K562 (cell line): ENCODE measurements around the gene ARHGAP9. TPM values are rescaled to one million over a fixed set of nuclear protein-coding genes. Genes with fewer than 3 reads are reported as not detected.

Source experiments
- BCOR ChIP-seq: fragments of 450-650 bp; IDR thresholded peaks from 2 replicates; pipeline ENCODE4 v1.6.1; 2016
- BRF2 ChIP-seq: IDR thresholded peaks from 3 replicates; pipeline ENCODE4 v1.6.1; 2011; ENCODE audit warnings: borderline replicate concordance, mild to moderate bottlenecking; ENCODE audit not compliant: insufficient read length, insufficient read depth
- CBX3 ChIP-seq, 2 experiments: IDR thresholded peaks; 1 replicate in 1 of 2; 2 replicates in 1 of 2; pipeline ENCODE4 v1.6.1; 2012; ENCODE audit warnings: inconsistent platforms in 2 of 2, low read length in 2 of 2, borderline replicate concordance in 1 of 2, control low read depth in 1 of 2
- CHD4 ChIP-seq: fragments of 200-600 bp; sonication (generic); IDR thresholded peaks from 3 replicates; pipeline ENCODE4 v1.6.1; 2012; ENCODE audit warnings: low read depth, mild to moderate bottlenecking, mixed read lengths, low read length, inconsistent platforms; ENCODE audit not compliant: insufficient read depth, insufficient replicate concordance, poor library complexity, severe bottlenecking
- CTBP1 ChIP-seq: fragments of 450-650 bp; IDR thresholded peaks from 2 replicates; pipeline ENCODE4 v1.6.1; 2016; ENCODE audit warnings: borderline replicate concordance
- DACH1 ChIP-seq: fragments of 450-650 bp; IDR thresholded peaks from 2 replicates; pipeline ENCODE4 v1.6.1; 2018; ENCODE audit not compliant: partially characterized antibody
- E2F3 ChIP-seq: fragments of 250-450 bp; sonication (Bioruptor Pico); IDR thresholded peaks from 2 replicates; pipeline ENCODE4 v1.4.0; 2020; ENCODE audit warnings: mild to moderate bottlenecking
- EGR1 ChIP-seq: fragments of 450-650 bp; conservative IDR thresholded peaks from 2 replicates; pipeline ENCODE4 v1.6.1; 2017; ENCODE audit warnings: mild to moderate bottlenecking
- ELF4 ChIP-seq: fragments of 450-650 bp; formaldehyde crosslinking; IDR thresholded peaks from 2 replicates; pipeline ENCODE4 v1.4.0; 2022; ENCODE audit warnings: missing genetic modification characterization
- HLTF ChIP-seq: fragments of 450-650 bp; IDR thresholded peaks from 2 replicates; pipeline ENCODE4 v1.6.1; 2016
- LARP7 ChIP-seq: fragments of 450-650 bp; IDR thresholded peaks from 2 replicates; pipeline ENCODE4 v1.6.1; 2016
- MED1 ChIP-seq: sonication (generic); formaldehyde crosslinking; IDR thresholded peaks from 2 replicates; pipeline ENCODE4 v1.8.1; 2023; ENCODE audit warnings: missing genetic modification reagents, borderline replicate concordance
- NCOR1 ChIP-seq: fragments of 450-650 bp; IDR thresholded peaks from 2 replicates; pipeline ENCODE4 v1.6.1; 2016; ENCODE audit warnings: mild to moderate bottlenecking, moderate library complexity
- POU5F1 ChIP-seq: fragments of 150-350 bp; IDR thresholded peaks from 2 replicates; pipeline ENCODE4 v1.6.1; 2014; ENCODE audit warnings: borderline replicate concordance, low read length, low read depth, mild to moderate bottlenecking; ENCODE audit not compliant: partially characterized antibody
- SP1 ChIP-seq: sonication (generic); formaldehyde crosslinking; IDR thresholded peaks from 2 replicates; pipeline ENCODE4 v1.8.1; 2022; ENCODE audit warnings: mild to moderate bottlenecking, missing genetic modification reagents
- TCF3 ChIP-seq: sonication (generic); formaldehyde crosslinking; IDR thresholded peaks from 2 replicates; pipeline ENCODE4 v1.4.0; 2020; ENCODE audit warnings: mild to moderate bottlenecking, missing genetic modification reagents
- ZBTB8A ChIP-seq: fragments of 450-650 bp; IDR thresholded peaks from 2 replicates; pipeline ENCODE4 v1.6.1; 2018; ENCODE audit warnings: mild to moderate bottlenecking, moderate library complexity; ENCODE audit not compliant: partially characterized antibody
- ZNF696 ChIP-seq: fragments of 250-450 bp; sonication (Bioruptor Pico); conservative IDR thresholded peaks from 2 replicates; pipeline ENCODE4 v1.4.0; 2020; ENCODE audit warnings: mild to moderate bottlenecking, moderate library complexity
- ZSCAN32 ChIP-seq: fragments of 450-650 bp; formaldehyde crosslinking; IDR thresholded peaks from 2 replicates; pipeline ENCODE4 v1.4.0; 2020; ENCODE audit warnings: mild to moderate bottlenecking, moderate library complexity
- polyA plus RNA-seq, 8 experiments: library from polyadenylated mRNA; depleted of rRNA in 4 of 8; stranded (reverse) in 5 of 8; unstranded in 3 of 8; fragments of >200 nt; fragmentation: Nextera tagmentation in 2 of 8; fragmentation: Illumina TruSeq in 1 of 8; extraction: Ambion mirVana in 2 of 8; extraction: Trizol in 1 of 8; gene quantifications; 2 replicates each; pipeline versions ENCODE4 v1.2.1 to v1.2.3, GENCODE V29; 2011 to 2014; ENCODE audit warnings: inconsistent platforms in 1 of 8, missing spikeins in 1 of 8
- total RNA-seq, 7 experiments: library from RNA; depleted of rRNA in 6 of 7; stranded (reverse); fragments of >200 nt in 6 of 7; fragmentation: Illumina TruSeq in 2 of 7; extraction: Trizol in 2 of 7; gene quantifications; 2 replicates each; pipeline versions ENCODE4 v1.2.1 to v1.2.3, GENCODE V29; 2011 to 2021; ENCODE audit warnings: low replicate concordance in 1 of 7
- TF ChIP-seq, protein P1 (sequence below), 2 experiments: fragments of 450-650 bp in 1 of 2; sonication (generic) in 1 of 2; formaldehyde crosslinking in 1 of 2; IDR thresholded peaks; 2 replicates each; pipeline versions ENCODE4 v1.7.1 to v1.9.0; 2016 to 2022; ENCODE audit warnings: inconsistent platforms in 1 of 2, mild to moderate bottlenecking in 1 of 2, missing genetic modification reagents in 1 of 2

The ARHGAP9 gene
- total and polyA plus RNA-seq, 9 of the 15 experiments (the other 6 are each of a cell fraction or from before 2014, with no cell fraction given): 1.5 to 10.2 (median 5.1) TPM

GRCh38 chr12:57452937-57453509, 26.6 kb downstream of the ARHGAP9 start (continued):
- TF ChIP-seq ZSCAN32 (CRISPR knock-in tag) (no peak), BRF2 (no peak), MED1 (CRISPR knock-in tag) (no peak), LARP7 (no peak), EGR1 (no peak), HLTF (no peak), ZBTB8A (no peak), CHD4 (no peak), SP1 (peak; percentile 37; the same call in 1 of the 2 replicates), TCF3 (CRISPR knock-in tag) (0 out of 2 replicates have a peak, but pooled peaks have one; percentile 4), E2F3 (CRISPR knock-in tag) (no peak), CTBP1 (no peak; the same call in 1 of the 2 replicates), BCOR (no peak), NCOR1 (no peak), CBX3 (IDR thresholded peaks at IDR 0.05; ENCODE audit: borderline replicate concordance in 1 of 2, low read length in 2 of 2) (no peak), ZNF696 (CRISPR knock-in tag) (no peak), ELF4 (CRISPR knock-in tag) (no peak), POU5F1 (no peak), DACH1 (peak; percentile 51)
- TF ChIP-seq, protein P1, sequence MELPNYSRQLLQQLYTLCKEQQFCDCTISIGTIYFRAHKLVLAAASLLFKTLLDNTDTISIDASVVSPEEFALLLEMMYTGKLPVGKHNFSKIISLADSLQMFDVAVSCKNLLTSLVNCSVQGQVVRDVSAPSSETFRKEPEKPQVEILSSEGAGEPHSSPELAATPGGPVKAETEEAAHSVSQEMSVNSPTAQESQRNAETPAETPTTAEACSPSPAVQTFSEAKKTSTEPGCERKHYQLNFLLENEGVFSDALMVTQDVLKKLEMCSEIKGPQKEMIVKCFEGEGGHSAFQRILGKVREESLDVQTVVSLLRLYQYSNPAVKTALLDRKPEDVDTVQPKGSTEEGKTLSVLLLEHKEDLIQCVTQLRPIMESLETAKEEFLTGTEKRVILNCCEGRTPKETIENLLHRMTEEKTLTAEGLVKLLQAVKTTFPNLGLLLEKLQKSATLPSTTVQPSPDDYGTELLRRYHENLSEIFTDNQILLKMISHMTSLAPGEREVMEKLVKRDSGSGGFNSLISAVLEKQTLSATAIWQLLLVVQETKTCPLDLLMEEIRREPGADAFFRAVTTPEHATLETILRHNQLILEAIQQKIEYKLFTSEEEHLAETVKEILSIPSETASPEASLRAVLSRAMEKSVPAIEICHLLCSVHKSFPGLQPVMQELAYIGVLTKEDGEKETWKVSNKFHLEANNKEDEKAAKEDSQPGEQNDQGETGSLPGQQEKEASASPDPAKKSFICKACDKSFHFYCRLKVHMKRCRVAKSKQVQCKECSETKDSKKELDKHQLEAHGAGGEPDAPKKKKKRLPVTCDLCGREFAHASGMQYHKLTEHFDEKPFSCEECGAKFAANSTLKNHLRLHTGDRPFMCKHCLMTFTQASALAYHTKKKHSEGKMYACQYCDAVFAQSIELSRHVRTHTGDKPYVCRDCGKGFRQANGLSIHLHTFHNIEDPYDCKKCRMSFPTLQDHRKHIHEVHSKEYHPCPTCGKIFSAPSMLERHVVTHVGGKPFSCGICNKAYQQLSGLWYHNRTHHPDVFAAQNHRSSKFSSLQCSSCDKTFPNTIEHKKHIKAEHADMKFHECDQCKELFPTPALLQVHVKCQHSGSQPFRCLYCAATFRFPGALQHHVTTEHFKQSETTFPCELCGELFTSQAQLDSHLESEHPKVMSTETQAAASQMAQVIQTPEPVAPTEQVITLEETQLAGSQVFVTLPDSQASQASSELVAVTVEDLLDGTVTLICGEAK (IDR thresholded peaks at IDR 0.05): no peak
- TF ChIP-seq, protein P1 (CRISPR knock-in tag; IDR thresholded peaks at IDR 0.05): no peak
